Peyer's patch (tissue), 4 donors: ENCODE data around the gene FZD10. TPM values are rescaled to one million over a fixed set of nuclear protein-coding genes. Genes with fewer than 3 reads are reported as not detected.

Experiments
- DNase-seq, 3 donors: peaks; one replicate each; pipeline ENCODE4 v3.0.0-alpha.2; 2017 to 2019
- H3K27ac ChIP-seq, 4 donors: fragments of 200-600 bp; sonication (generic); one replicate each; pipeline ENCODE4 v1.5.1; 2016 to 2019
- H3K27me3 ChIP-seq, 2 donors: fragments of 200-600 bp; sonication (generic); one replicate each; pipeline ENCODE4 v1.5.1; 2019
- H3K36me3 ChIP-seq, 3 donors: fragments of 200-600 bp; sonication (generic); one replicate each; pipeline ENCODE4 v1.5.1; 2016 to 2019
- H3K4me1 ChIP-seq, 4 donors: fragments of 200-600 bp; sonication (generic); one replicate each; pipeline ENCODE4 v1.5.1; 2016 to 2019
- H3K4me3 ChIP-seq, 4 donors: fragments of 200-600 bp; sonication (generic); 1 replicate in 3 of 4; 2 replicates in 1 of 4; pipeline ENCODE4 v1.5.1; 2016 to 2019; ENCODE audit warnings: mild to moderate bottlenecking in 1 of 4
- H3K9me3 ChIP-seq, 4 donors: fragments of 200-600 bp; sonication (generic); one replicate each; pipeline ENCODE4 v1.5.1; 2016 to 2019; ENCODE audit warnings: mild to moderate bottlenecking in 1 of 4
- POLR2A ChIP-seq, 2 donors: fragments of 450-650 bp; IDR thresholded peaks; one replicate each; pipeline ENCODE4 v1.5.1; 2017; ENCODE audit warnings: antibody characterized with exemption in 2 of 2, mild to moderate bottlenecking in 2 of 2, moderate library complexity in 2 of 2
- total RNA-seq, 4 donors: library from RNA; depleted of rRNA; stranded (reverse); fragments of >200 nt; gene quantifications; one replicate each; pipeline ENCODE4 v1.1.0, GENCODE V29; 2016
- TF ChIP-seq, protein P1 (sequence below), 6 experiments: fragments of 450-650 bp in 4 of 6; fragments of 200-600 bp in 2 of 6; sonication (generic) in 1 of 6; IDR thresholded peaks; one replicate each; pipeline ENCODE4 v1.5.1; 2017 to 2019; ENCODE audit warnings: antibody characterized with exemption in 6 of 6, mild to moderate bottlenecking in 3 of 6, moderate library complexity in 1 of 6

FZD10 gene
- total RNA-seq, 4 donors from 2014 or later = 0.76 to 1.2 TPM; not detected in 2

DNA sequence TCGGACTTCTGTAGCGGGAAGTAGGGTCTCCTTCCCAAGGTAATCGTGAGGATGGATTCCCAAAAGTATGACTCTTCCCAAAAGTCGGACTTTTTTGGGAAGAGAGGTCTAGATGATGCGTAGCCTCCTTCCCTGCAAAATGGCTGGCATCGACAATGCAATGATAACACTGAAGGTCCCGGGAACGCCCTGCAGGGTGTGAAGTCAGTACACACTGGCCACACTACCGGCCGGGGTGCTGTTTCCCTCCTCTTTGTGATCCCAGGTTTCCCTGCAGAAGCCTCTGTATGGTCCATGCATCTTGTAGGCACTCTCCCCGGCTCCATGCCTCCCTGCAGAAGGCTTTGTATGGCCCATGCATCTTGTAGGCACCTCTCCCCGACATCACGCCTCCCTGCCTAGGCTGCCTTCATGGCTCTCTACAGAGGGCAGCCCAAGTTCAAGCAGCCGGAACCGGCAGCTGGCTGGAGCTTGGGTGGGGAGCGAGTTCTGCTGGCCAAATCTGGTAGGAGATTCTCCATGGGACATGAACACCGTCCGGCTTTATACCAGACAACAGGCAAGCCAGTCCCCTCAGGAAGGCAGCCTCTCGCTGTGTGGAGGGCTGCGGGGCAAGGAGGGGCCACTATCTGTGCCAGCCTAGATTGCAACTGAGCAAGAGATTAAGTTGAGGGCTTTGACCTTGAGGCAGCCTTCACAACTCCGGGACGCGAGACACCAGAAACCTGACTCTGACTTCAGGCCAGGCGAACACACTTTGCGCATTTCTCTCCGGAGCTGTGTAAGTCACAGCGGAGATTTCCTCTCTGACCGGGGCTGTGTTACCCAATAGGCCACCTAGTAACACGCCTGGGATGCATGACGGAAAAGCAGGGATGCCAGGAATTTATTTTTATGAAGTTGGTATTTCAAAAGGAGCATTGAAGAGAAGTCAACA, 23.5 kb downstream of the FZD10 start:
- no peak for DNase-seq
- TF ChIP-seq POLR2A (IDR thresholded peaks at IDR 0.05) = no peak
- TF ChIP-seq, protein P1, sequence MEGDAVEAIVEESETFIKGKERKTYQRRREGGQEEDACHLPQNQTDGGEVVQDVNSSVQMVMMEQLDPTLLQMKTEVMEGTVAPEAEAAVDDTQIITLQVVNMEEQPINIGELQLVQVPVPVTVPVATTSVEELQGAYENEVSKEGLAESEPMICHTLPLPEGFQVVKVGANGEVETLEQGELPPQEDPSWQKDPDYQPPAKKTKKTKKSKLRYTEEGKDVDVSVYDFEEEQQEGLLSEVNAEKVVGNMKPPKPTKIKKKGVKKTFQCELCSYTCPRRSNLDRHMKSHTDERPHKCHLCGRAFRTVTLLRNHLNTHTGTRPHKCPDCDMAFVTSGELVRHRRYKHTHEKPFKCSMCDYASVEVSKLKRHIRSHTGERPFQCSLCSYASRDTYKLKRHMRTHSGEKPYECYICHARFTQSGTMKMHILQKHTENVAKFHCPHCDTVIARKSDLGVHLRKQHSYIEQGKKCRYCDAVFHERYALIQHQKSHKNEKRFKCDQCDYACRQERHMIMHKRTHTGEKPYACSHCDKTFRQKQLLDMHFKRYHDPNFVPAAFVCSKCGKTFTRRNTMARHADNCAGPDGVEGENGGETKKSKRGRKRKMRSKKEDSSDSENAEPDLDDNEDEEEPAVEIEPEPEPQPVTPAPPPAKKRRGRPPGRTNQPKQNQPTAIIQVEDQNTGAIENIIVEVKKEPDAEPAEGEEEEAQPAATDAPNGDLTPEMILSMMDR (IDR thresholded peaks at IDR 0.05) = no peak
- Histone ChIP-seq H3K4me1 (no peaks in the 10 kb centered on the region), H3K36me3 (no peaks in the 10 kb centered on the region), H3K9me3 (no peaks in the 10 kb centered on the region), H3K4me3 (no peak overlapping the region), H3K27me3 (no peaks in the 10 kb centered on the region), H3K27ac (no peak overlapping the region)

DNA sequence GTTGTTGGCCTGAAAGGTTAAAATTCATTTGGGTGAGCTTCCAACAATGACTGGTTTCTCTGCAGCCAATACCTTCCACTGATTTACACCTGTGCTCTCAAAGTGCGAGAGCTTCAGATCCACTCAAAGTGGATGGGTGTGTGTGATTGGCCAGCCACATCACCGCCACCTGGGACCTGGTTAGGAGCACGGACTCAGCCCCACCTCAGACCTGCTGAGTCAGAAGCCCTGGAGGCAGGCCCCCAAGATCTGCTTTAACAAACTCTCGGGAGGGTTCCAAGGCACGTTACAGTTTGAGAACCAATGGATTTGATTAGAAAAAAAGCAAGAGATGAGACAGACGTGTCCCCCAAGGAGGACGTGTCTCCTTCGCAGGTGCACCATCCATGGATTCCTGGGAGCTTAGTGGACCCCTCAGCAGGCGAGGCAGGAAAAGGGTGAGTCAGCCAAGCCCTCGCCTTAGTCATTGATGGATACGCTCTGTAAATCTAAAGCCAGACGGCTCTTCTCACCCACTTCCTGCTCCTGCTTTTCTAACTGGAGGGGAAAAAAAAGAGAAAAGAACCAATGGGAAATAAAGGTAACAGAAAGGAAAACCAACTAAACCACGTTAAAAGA, 24.5 kb downstream of the FZD10 start:
- no peak for DNase-seq
- no peaks in the 10 kb centered on the region for H3K9me3 ChIP-seq
- H3K36me3 ChIP-seq = no peaks in the 10 kb centered on the region
- no peaks in the 10 kb centered on the region for H3K27me3 ChIP-seq
- TF ChIP-seq, protein P1 (IDR thresholded peaks at IDR 0.05) = no peak
- no peak for TF ChIP-seq POLR2A (IDR thresholded peaks at IDR 0.05)
- no peak overlapping the region for H3K4me3 ChIP-seq
- no peak overlapping the region for H3K27ac ChIP-seq
- no peaks in the 10 kb centered on the region for H3K4me1 ChIP-seq

DNA sequence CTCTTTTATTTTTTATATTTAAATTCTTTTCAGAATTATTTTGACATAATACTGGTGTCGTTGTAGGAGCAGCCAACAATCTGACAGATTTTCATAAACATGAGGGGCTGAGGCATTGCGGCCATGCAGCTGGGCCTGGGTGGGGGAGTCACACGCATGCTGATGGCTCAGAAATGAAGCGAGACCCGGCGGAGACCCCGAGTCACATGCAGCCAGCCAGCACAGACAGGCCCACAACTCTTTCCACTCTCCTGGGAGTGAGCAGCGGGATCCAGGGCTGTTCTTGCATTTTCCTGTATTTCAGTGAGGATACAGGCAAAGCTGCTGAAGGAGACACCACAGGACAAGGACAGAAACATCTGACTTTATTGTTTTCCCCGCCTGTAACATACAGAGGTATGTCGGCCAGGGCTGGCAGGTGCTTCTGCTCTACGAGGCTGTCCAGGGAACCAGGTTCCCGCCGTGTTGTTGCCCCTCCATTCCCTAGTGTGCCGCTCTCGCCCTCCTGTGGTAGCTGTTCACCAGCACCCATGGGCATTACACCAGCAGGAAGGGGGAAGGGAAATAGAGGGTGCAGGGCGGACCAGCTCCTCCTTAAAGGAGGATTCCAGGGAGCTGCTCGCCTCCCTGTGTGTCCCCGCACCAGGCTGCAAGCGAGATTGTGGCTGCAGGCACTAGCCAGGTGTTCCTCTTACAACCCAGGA, 30.5 kb downstream of the FZD10 start:
- Histone ChIP-seq H3K27ac (no peak overlapping the region), H3K9me3 (no peaks in the 10 kb centered on the region), H3K4me3 (no peak overlapping the region), H3K27me3 (no peaks in the 10 kb centered on the region), H3K4me1 (no peaks in the 10 kb centered on the region), H3K36me3 (no peaks in the 10 kb centered on the region)
- DNase-seq = no peak
- TF ChIP-seq POLR2A (IDR thresholded peaks at IDR 0.05) = no peak
- TF ChIP-seq, protein P1 (IDR thresholded peaks at IDR 0.05) = no peak

DNA sequence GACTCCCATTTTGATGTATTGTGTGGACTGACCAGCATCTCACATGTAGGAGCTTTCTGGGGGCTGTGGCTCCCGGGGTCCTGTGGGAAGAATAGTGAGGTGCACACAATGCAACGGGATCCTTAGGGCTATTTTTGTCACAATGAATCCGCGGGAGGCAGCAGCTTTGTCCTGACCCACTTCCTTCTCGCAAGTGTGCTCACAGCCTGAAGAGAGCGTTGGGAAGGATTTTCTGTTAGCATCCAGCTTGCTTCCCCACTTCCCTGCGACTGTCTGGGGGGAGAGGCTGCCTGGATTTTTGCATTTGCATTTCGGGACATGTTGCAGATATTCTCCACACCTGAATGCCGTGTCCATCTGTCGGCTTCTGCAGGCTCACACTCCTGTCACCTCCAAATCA, 31.9 kb downstream of the FZD10 start:
- H3K36me3 ChIP-seq = no peaks in the 10 kb centered on the region
- TF ChIP-seq, protein P1 (IDR thresholded peaks at IDR 0.05) = no peak
- no peak for TF ChIP-seq POLR2A (IDR thresholded peaks at IDR 0.05)
- no peak for DNase-seq

DNA sequence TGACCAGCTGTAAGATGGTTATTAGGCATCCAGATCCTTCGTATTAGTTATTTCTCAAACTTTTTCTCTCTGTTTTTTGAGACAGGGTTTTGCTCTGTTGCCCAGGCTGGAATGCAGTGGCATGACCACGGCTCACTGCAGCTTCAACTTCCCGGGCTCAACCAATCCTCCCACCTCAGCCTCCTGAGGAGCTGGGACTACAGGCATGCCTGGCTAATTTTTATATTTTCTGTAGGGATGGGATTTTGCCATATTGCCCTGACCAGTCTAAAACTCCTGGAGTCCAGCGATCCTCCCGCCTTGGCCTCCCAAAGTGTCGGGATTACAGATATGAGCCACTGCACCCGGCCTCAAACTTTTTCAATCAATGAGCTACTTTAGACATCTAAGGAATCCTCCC, 33.1 kb downstream of the FZD10 start:
- Histone ChIP-seq H3K36me3 (no peaks in the 10 kb centered on the region), H3K27me3 (no peaks in the 10 kb centered on the region), H3K9me3 (no peaks in the 10 kb centered on the region), H3K4me3 (no peak overlapping the region), H3K27ac (no peak overlapping the region), H3K4me1 (no peaks in the 10 kb centered on the region)
- TF ChIP-seq, protein P1 (IDR thresholded peaks at IDR 0.05) = no peak
- TF ChIP-seq POLR2A (IDR thresholded peaks at IDR 0.05) = no peak
- no peak for DNase-seq

More for the DNA sequence above, 31.9 kb downstream of the FZD10 start:
- Histone ChIP-seq H3K9me3 (no peaks in the 10 kb centered on the region), H3K4me3 (no peak overlapping the region), H3K27ac (no peak overlapping the region), H3K27me3 (no peaks in the 10 kb centered on the region), H3K4me1 (no peaks in the 10 kb centered on the region)
